C1 segment of cervical spinal cord (tissue), 14 donors: Measurements from ENCODE around the gene NRXN3.

ENCODE experiments used
- DNase-seq, 14 donors: peaks; one replicate each; lab custom pipeline; 2025; lab: John Stamatoyannopoulos, UW

Gene NRXN3

DNA sequence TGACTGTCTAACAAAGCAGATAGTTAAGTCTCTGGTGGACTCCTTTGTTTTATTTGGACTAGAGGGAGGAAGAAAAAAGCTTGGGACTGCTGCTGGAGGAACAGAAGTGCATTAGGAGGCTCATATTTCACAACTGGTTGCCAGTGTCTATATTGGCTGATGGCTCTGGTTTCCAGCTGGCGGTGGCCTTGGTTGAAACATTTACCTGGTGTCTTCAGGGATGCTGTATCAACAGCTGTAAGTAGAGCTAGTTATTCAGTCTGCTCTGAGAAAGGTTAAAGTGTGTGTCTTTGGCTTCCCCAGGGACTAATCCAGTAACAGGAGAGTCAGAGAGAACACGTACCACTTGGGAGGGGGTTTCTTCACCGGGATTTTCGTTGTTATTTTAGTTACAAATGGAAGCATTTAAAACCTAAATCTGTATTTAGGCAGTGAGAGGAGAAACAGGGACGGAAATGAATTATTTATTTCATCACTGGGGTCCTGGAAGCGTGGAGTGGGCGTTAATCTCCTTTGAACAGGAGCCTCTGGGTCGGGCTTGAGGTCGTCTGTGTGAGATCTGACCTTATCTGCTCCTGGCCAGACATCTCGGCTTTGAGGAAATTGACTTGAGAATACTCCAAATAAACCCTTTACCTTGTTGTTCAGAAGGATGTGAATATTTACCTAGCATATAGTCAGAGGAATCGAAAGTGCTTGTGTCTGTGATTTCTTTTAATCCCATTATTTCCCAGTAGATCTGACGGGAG lies 149.9 kb downstream of the NRXN3 start:
- DNase-seq: no peak

GRCh38 chr14:78324353-78324752 lies 154.2 kb downstream of the NRXN3 start:
- no peak for DNase-seq

DNA sequence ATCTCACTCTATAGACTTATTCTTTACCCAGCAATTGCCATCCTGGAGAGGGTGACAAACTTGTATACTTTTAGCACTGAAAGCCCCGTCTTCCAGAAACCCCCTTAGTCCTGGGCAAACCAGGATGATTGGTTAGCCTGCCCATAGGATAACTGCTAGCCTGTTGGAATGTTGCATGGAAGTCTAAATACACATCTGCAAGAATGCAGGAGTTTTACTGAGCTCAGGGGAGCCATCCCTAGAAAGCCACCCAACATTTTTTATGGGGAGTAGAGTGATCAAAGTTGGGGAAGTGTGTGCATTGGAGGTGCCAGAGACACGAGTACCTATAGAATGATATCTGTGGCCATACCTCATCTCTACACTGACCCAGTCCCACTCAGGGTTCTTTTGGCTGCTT lies 155.7 kb downstream of the NRXN3 start:
- DNase-seq: no peak

DNA sequence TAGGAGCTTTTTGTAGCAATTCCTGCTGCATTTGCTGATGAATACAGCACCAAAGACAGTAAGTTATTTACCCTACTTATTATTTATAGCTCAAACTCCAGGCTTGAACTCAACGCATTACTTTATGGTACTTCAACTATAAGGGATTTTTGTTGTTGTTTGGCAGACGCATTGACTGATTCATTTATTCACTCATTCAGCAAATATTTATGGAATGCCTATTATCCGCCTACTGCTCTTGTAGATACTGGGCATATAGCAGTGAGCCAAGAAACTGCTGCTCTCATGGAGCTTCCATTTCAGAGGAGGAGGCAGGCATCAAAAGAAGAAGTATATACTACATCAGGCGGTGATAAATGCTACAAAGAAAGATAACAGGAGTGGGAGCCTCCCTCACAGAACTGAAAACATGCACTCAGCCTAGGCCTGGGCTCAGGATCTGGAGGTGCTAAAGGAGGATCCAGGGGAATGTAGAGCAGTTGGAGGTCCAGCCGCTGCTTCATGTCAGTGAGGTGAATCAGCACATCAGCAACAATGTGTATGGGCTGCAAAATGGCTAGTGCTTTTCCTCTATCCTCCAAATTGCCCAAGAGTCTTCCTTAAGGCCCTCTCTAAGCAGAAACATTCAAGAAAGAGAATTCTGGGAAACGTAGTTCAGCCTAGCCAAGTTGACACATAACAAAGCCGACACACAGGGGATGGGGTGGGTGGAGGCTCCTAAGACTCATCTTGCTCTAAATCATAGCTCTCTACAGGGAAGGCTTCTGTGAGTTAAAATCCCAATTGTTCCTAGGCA lies 157.5 kb downstream of the NRXN3 start:
- no peak for DNase-seq

DNA sequence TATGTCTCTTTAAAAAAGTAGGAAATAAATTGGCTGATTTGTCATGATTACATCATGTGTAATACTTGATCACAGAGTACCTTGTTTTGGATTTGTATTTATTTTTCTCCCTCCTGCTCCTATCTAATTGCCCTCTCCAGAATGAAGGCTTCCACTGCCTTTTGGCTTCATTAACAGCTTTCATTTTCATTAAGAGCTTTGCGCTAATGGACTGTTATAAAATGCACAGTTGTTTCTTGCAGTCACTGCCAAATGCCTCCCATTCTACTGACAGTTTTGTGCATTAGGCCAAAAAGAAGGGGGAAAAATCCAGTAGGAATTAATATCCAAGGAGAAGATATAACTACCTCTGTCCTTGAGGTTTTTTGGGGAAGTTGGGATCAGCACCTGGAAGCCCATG lies 159.2 kb downstream of the NRXN3 start:
- no peak for DNase-seq

- no peak for DNase-seq
Observed at GRCh38 chr14:78335531-78335930, 165.4 kb downstream of the NRXN3 start.

DNA sequence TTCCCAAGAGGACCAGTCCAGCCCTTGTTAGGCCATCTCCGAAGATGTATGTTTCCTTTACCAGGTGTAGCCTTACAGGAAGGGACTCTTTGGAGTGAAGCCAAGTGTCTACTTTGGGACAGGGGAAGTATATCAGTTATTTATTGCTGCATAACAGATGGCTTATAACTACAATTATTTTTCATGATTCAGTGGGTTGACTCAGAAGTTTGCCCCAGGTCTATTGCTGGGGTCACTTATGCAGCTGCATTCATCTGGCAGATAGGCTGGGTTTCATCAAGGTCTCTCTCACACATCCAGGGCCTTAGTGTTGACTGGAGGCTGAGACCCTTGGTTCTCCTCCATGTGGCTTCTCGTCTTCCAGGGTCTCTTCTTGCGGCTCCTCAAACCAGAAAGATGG lies 170.1 kb downstream of the NRXN3 start:
- no peak for DNase-seq

GRCh38 chr14:78341827-78342389 lies 171.7 kb downstream of the NRXN3 start:
- no peak for DNase-seq

DNA sequence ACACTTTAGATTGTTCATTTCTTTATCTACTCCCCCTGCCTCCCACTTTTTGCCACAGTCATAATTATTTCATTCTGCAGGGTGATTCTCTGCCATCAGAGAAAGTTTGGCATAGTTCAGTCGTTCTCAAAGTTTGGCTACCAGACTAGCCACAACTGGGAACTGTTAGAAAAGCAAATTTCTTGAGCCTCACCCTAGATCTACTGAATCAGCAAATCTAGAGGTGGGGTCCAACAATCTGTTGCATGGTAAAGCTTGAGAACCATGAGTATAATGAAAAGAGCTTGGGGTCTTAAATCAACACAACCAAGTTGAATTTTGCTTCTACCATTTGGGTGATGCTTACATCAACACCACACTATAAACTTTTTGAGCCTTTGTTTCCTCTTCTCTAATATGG lies 172.7 kb downstream of the NRXN3 start:
- no peak for DNase-seq

DNA sequence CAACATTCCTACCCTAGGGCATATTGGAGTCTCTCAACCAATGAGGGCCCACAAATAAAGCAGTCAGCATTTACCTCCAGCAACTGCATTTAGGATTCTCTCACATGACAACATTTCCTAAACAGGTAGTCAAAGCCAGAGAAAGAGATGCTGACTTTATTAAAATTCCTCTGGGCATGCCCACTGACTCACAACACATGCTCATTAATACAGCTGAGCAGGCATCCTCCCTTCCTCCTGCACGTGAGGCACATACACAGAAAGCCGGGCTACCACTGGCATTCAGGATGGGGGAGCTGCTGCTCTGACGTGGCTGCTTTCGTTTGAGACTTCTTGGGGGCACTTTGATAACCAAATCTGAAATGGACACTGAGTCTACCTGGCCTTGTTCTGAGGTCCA lies 174.1 kb downstream of the NRXN3 start:
- DNase-seq: no peak

GRCh38 chr14:78345131-78345744 lies 175.1 kb downstream of the NRXN3 start:
- DNase-seq: no peak

DNA sequence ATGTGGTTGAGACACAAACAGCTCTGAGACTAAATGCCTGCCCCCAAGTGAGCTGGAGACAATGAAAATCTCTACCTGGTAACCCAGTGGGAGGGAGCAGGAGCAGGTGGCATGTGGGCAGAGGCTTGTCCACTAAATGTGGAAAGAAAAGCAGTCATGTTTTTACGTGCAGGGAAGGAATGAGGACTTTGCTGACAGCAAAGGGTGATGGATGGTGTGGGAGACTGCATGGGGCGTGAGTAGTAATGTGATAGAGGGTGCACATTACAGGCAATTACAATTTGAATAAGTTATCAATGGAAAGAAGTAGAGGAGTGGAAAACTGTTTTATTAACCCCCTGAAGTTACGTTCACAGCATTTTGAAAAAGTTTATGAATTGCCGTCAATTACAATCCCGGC lies 176.6 kb downstream of the NRXN3 start:
- no peak for DNase-seq

DNA sequence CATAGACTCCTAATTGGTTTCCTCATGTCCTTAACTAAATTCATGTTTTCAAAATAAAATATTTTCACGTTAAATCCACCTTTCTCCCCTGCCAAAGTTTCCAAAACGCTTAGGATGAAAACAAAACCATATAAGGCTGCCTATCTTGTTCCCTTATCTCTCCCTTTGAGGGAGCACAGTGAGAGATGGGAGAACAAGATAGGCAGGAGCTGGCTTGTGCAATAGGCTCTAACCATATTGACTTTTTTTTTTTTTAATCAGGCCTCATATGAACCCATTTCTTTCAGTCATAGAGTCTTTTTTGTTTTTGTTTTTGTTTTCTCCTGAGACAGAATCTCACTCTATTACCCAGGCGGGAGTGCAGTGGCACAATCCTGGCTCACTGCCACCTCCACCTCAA lies 184.9 kb downstream of the NRXN3 start:
- no peak for DNase-seq

DNA sequence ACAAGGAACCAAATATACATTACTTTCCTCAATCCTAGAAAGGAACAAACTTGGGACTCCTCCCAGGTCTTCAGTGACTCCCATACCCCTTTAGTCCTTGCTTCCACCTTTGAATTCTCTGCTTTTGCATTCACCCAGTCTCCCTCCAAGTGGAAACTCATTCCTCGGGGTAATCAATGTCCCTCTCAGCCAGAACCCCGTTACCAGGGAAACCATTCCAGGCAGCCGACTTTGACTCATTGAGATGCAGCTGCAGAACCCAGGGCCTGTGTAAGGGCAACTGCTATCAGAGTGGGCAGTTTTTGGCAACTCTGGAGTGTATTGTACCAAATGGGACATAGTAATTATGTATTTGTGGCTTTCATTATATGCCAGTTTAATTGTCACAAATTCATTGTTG lies 186.2 kb downstream of the NRXN3 start:
- DNase-seq: peak in 5 of 14 donors; percentile 1 to 30 (median 4)

GRCh38 chr14:78358591-78358990 lies 188.4 kb downstream of the NRXN3 start:
- peak in 7 of 14 donors; percentile 5 to 43 (median 27) for DNase-seq

- DNase-seq: no peak
Observed at GRCh38 chr14:78359581-78359980, 189.4 kb downstream of the NRXN3 start.

DNA sequence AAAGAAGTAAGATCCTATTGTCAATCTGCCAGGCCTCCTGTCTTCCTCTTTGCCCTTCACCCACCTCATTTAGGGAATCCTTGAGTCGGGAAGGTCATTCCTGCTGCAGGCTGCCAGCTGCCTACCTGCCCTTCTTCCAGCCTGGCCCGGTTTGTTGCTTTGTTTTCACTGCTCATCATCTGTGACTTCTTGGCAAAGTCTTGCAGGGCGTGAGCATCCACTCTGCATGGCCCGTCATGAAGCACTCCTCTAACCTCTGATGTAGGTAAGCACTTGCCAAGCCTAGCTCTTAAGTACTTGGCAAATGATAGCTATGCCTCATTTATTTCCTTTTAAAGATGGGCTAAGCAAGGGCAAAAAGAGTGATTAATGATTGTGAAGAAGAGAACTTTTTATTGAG lies 192.8 kb downstream of the NRXN3 start:
- DNase-seq: no peak

GRCh38 chr14:78367355-78367754 lies 197.2 kb downstream of the NRXN3 start:
- DNase-seq: no peak

GRCh38 chr14:78383060-78383459 lies 212.9 kb downstream of the NRXN3 start:
- DNase-seq: no peak

- no peak for DNase-seq
Observed at GRCh38 chr14:78398216-78398615, 228.0 kb downstream of the NRXN3 start.

GRCh38 chr14:78399316-78399889 lies 229.2 kb downstream of the NRXN3 start:
- DNase-seq: no peak

- DNase-seq: no peak
Observed at GRCh38 chr14:78401866-78402265, 231.7 kb downstream of the NRXN3 start.
